ENCODE measurements around the gene MRC1.

MRC1 gene

DNA sequence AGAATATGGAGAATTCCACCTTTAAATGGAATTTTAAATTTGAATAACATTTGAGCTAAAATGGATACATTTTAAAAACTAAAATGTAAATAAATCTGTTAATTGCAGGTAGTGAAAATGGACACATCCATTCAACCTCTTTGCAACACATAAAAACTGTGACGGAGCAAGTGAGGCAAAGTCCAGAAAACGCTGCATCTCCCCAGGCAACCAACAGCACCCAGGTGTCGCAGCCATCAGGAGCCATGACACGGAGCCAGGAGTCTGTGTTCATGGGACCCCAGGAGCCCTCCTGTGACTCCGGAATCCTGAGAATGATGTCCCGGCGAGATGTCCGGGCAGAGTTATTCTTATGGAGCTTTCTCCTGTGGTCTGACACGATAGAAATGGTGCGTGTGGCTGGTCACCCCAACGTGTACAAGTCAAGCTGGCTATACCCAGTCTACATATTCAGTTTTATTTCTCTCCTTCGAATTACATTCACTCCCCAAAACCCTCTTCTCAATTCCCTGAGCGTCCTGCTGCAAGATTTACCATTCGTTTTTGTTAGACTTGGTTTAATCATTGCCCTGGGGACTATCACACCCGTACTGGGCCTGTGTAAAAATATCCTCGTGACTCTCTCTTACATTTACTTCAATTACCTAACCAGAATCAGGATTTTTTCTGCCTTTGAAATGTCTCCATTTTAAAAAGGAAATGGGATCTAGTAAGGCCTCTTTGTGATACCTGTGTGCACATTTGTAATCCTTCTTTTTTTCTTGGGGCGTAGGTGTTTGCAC lies 13.1 kb upstream of the MRC1 start:
- no peak for DNase-seq

DNA sequence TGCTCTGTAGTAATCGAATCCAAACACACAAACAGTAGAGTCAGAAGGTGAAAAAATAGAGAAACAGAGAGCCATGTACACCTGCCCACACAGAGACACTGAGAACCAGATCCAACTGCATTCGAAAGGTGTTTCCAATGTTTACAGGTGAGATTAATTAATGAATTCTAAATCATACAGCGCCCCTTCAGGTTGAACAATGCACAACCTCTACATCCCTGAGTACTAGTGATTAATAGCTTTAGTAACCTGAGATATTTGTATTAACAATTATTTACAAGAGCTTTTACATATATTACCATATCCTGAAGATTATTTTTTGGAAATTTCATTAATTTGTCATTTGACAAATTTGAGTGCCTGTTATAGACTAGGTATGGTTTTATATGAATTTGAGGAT lies 7.6 kb upstream of the MRC1 start:
- no peak for DNase-seq

DNA sequence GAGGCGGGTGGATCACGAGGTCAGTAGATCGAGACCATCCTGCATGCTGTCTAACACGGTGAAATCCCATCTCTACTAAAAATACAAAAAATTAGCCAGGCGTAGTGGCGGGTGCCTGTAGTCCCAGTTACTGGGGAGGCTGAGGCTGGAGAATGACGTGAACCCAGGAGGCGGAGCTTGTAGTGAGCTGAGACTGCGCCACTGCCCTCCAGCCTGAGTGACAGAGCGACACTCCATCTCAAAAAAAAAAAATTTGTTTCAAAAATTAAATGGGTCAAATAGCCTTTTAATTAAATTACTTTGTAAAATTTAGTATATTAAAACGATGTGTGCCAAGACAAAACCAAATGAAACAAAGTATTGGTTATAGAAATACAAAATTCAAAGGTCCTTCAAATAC lies 6.8 kb upstream of the MRC1 start:
- DNase-seq: no peak

DNA sequence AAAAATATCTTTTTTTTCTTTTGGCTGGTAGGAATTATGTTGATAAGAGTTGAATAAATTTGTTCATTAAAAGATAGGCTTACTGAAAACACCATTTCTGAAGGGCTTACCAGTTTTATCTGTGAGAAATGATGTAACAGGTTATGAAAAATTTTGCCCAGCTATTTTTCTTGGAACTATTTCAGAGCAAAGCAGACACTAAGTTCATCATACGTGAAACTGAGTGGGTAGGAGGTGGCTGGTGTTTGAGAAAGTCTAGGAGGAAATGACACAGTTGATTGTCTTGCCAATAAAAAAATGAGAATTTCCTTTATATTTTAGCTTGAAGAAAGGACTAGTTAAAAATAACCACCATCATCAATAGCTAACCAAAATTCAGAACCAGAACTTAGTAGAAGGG lies 6.2 kb upstream of the MRC1 start:
- DNase-seq: no peak

DNA sequence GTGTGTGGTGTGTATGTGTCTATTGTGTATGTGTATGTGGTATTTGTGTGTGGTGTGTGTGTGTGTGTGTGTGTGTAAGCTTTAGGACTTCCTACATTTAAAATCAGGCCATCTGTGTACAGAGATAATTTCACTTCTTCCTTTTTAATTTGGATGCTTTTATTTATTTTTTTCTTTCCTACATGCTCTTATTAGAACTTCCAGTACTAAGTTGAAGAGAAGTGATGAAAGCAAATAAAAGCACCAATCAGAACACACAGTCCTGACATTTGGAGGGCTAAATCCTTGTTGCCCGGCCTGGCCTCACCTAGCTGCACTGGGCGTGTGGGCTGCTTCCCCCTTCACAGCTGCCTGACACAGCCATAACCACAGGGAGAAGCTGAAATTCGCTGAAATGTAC lies 3.8 kb upstream of the MRC1 start:
- DNase-seq: no peak

DNA sequence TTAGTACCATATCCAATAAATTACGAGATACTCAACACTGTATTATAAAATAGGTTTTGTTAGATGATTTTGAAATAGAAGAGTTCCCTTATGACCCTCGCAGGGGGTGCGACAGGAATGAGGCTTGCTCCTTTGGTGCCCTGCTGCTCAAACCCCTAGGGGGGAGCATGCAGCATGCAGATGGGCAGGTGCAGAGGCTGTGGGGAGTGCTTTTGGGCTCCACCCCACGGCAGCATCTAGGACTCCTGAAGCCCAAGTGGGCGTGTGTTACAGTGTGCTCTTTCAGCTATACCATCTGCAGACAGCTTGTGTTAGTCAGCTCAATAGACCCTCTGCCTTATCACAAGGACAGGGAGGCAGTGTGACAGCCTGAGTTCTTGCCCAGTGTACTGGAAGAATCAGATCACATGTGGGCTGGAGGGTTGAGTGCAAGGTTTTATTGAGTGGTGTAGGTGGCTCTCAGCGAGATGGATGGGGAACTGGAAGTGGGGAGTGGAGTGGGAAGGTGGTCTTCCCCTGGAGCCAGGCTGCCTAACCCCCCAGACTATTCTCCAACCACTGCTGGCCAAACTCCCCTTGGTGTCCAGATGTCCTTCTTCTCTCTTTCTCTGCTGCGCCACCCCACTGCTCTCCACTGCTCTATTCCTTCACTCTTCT lies 3.1 kb upstream of the MRC1 start:
- DNase-seq: peak; percentile 20

DNA sequence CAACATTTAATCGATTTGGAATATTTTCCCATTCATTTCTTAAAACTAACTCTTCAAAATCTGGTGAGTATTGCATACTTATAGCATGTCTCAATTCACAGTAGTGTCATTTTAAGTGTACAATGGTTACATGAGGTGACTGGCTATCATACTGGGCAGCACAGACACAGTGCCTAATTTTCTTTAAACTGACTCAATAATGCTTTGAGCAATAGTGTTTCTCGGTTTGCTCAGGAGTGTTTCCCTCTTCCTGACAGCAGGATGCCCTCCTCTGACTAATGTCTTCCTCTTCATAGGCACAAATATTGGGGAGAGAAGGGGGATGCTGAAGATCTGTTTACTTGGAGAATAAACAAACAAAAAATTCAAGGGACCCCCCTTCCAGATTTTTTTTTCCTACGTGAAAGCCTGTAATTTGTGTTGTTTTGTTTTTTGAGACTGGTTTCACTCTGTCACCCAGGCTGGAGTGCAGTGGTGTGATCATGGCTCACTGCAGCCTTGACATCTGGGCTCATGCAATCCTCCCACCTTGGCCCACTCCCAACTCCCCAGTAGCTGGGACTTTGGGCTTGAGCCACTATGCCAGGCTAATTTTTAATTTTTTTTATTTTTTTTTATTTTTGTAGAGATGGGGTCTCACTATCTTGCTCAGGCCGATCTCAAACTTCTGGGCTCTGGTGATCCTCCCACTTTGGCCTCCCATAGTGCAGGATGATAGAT lies 2.2 kb downstream of the MRC1 start:
- no peak for DNase-seq

DNA sequence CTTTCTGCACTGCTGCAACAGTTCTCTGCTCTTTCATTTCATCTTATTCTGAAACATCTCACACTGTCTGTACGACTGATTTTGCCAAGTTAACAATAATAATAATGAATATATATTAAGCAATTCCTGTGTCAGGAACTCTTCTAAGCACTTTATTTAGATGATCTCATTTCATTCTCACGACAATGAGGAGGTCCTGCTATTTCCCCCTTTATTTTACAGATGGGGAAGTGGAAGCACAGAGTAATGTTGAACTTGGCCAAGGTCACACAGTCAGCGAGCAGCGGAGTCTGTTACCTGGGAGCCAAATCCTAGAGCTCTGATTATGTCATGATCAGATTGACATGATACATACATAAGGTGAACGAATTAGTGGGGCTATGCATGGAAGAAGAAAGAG lies 5.8 kb downstream of the MRC1 start:
- DNase-seq: no peak

DNA sequence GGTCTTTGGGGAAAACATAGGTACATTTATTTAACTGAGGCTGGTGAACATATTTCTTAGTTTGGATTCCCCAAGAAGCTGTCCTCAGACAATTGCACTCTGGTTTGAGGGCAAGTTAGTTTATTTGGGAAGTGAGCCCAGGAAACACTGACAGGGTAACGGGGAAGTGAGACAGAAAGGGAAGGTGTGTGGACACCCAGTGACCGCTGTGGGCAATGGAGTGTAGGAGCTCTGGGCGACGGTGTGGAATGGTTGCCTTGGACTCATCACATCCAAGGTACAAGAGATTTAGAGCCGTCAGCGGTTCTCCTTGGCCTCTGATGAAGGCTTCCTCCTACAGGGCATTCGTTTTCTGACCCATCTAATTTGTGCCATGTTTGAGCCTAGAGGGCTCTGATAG lies 7.1 kb downstream of the MRC1 start:
- no peak for DNase-seq

DNA sequence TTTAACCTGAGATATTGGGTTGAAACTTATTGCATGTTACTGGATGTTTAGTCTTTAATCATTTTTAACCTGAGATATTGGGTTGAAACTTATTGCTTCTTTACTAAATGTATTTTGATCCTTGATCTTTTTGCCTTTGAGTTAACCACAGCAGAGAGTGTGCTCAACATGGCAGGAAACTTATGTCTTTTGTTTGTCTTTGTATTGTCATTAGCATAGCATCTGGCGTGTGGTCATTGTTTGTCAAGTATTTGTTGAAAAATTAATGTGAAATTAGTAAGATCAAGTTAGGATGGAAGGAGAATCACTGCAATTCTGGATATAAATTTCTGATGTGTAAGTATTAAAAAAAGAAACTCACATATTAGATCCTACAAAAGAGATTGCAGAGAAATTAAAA lies 8.2 kb downstream of the MRC1 start:
- no peak for DNase-seq

DNA sequence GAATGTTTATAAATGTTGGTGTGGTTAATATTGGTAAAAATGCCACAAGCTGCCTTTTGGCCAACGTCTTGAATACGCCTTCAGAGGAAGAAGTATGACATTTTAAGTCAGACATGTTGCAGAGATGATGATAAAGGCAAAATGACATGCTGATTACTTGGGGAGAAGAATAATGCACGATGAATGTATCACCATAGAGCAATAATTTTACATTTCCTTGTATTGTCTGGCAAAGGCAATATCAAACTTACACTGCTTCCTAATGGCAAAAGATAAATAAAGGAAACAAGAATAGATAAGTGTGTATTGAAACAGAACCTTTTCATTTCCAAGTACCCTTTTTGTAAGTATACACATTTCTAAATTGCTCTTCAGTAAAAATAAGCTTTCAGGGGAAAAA lies 8.6 kb downstream of the MRC1 start:
- no peak for DNase-seq

DNA sequence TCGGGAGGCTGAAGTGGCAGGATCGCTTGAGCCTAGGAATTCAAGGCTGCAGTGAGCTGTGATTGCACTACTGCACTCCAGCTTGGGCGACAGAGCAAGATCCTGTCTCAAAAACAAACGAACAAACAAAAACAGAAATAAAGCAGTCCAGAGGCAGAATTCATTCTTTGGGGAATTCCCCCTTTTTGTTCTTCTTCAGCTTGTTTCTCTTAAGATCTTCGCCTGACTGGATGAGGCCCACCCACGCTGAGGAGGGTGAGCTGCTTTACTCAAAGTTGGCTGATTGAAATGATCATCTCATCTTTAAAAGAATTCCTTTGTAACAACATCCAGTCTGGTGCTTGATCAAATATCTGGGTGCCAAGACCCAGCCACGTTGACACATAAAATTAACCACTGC lies 10.7 kb downstream of the MRC1 start:
- DNase-seq: no peak

DNA sequence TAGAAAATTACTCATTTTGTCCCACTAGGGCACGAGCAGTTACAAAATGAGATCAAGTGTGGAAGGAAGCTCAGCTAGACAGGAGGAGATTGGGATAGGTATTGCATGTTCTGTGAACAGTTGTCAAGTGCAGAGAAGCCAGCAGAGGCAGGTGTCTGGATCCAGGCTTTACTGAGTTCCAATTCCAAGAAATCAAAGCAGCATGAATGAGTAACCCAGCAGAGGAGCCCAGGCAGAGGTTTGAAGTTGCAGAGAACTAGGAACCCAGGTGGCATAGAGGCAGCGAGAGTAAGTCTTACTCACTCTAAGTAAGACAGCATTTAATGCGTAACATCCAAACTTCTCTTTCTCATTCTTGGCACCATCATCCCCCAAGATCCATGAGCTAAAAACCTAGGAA lies 11.8 kb downstream of the MRC1 start:
- no peak for DNase-seq

DNA sequence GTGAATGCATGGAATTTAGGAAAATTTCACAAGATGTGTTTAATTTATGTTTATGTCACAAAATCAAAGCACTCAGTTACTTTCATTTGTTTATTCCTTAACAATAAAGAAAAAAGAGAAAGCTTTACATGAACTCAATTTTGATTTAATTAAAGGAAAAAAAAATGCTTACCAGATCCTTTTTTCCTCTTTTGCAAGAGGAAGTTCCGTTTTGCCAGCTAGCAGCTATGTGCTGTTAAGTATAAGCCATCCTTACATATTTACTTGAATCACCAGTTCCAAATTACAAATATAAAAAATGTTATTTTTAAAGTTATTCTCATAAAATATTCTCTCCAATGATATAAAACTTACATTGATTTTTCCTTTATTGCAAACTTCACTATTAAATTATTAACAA lies 12.7 kb downstream of the MRC1 start:
- no peak for DNase-seq

DNA sequence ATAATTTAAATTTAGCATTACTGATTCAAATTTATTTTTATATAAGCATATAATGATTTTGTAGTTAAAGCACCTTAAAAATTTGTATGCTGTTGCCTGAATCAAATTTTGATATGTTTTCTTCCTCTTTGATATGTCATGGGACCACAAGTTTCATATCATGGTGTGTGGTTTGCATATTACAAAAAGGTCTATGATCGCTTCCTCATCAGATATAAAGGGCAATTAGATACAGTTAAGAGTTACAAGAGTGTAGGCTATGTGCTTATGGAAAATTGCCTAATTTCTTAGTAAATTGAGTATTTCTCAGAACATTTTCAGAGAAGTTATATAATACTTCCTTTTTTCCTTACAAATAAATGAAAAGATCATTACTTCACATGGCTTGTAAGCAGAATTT lies 22.2 kb downstream of the MRC1 start:
- DNase-seq: no peak

DNA sequence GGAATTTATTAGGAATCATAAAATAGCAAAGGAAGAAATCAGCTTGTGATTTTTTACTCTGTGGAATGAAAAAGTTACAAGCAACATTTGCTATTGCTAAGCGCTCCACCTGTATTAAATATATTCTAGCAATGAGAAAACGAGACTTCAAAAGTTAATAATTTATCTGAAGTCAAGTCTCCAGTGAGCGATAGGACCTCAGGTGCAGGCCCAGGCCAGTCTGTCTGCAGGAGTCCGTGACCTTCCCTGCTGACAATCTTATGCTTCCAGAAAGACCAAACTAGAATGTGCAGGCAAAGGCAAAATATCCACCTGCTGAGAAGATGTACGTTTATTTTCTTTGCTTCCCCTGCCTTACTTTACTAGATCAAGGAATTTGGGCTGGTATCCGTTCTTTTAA lies 22.7 kb downstream of the MRC1 start:
- no peak for DNase-seq

DNA sequence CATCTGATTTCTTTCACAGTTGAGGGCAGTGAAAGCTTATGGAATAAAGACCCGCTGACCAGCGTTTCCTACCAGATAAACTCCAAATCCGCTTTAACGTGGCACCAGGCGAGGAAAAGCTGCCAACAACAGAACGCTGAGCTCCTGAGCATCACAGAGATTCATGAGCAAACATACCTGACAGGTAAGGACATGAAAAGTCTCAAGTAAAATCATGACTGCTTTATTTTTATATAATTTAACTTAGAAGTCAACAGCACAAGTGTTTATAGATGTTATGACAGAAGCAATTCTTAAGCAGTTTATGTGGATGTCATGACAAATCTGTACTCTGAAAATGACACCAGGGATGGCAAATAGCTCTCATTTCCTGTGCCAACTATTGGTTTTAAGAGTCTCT lies 24.5 kb downstream of the MRC1 start:
- no peak for DNase-seq

DNA sequence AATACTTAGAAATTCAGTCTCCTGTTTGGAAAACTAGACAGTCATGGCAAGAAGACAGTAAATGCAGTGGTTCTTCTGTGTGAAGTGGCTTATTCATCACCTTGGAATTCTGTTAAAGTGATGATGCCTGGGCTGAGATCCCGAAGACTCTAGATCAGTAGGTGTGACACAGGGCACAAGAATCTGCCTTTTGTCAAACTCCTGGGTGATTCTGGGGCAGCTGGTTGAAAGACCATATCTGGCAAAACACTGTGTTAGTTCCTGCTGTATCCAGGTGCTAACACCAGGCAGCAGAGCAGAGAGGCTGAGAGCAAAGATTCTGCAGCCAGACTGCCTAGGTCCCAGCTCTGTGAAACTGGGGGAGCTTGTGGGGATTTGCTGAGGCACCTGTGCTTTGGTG lies 26.5 kb downstream of the MRC1 start:
- no peak for DNase-seq

DNA sequence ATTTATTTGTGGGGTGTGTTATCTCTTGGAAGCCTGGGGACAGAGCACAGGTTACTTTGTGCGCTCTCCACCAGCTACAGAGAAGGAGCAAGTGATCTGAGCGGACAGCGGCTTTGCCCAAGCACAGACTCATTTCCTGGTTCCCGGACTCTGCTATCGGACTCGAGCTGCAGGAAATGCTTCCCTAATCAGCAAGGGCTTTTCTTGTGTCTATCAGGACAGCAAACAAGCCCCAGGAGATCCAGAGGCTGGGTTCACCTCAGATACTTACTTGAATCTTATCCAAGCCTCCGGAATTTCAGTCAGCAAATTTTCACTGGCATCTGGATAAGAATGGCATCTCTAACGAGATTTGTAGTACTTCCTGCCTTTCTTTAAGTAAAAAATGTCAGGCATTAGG lies 27.8 kb downstream of the MRC1 start:
- DNase-seq: no peak

DNA sequence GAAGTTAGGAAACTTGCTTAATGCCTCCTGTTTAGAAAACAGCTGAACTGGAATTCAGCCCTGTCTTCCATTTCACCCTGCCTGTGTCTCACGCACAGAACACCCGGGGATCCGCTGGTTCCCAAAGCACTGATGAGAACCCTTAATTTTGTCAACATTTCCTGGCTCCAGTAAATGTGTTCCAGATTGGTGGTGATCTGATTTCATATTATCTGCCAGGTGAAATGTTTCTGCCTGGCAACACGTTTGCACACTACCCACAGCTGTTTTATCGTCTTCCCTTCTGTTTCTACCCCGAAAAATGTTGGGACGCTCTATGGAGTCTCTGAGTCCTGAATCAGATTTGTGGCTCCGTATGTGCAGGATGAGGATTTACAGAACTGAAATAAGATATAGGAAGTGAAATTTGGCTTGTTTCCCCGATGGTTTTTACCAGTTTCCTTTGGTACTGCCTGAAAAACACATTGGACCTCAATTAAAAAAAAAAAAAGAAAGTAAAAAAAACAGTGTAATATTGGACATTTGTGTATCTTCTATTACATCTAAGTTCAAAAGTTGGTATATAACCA lies 29.0 kb downstream of the MRC1 start:
- DNase-seq: no peak

DNA sequence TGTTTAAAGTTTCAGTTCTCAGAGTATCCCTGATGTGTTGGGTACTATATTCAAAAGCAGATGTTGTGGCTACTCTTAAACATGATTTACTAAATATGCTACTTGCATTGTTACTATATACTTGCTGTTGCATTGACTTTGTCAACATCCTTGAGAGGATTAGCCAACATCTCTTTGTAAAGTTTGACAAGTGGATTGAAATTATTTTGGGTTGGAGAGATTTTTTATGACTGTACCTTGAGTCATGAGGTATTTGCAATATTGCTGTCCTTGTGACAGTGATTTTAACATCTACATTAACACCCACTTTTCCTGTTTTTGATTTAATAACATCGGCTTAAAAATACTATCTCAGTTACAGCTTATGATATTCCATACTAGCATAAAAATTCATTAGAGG lies 31.9 kb downstream of the MRC1 start:
- no peak for DNase-seq

DNA sequence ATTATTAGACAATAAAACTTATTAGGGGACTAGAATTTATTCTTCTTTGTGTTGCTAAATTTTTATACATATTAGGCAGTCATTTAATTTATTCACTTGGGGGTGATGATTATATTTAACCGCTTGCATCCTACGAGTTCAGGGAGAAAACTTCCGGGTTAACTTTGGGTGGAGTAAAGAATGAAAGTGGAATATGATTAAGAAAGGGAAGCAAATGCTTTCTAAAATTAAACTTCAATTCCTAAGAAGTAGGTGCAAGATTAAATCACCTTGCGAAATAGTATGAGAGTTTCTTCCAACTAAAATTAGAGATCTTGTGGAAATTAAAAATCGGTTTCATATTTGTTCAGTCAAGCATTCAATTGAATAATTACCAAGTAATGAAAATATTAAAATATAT lies 33.5 kb downstream of the MRC1 start:
- no peak for DNase-seq

DNA sequence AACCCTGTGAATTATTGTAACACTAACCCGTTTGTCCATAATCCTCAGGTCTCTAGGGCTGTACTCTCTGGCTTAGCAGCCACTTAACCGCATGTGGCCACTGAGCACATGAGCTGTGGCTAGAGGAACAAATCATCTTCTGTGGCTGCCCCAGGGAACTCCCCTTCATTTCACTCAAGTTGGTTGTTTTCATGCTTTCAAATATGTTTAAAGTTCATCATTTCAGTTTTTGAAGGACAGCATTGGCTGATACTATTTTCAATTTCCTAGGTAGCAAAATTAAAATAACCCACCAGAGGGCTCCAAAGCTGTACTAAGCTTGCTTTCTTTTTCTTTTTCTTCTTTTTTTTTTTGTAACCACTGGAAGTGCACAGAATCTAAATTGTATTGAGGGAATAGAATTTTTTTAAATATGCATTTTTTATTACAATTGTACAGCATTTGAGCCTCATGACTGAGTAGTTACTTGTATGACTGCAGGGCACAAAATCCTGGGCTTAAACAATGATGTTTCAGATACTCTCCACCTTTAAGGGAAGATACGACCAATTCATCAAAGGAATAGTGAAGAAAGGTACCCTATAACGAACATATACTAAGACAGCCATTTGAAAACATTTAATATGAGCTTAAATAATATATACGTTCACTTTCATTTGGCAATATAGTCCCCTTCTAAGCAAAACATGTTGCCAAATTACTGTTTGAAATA lies 38.6 kb downstream of the MRC1 start:
- DNase-seq: peak; percentile 22

Measured in CD4-positive, alpha-beta T cell treated with Interleukin-21 for 1 hour (primary cell).